Stomach smooth muscle (tissue), 2 donors: ENCODE data around the gene ANAPC10.
"Not testable (repeated sequence)": the region's sequence is repeated elsewhere in the genome, so short reads cannot be mapped to it uniquely, and the experiment has no call there.

Source experiments
- H3K27ac ChIP-seq: one replicate; pipeline ENCODE4 v1.7.0; 2013; ENCODE audit warnings: mild to moderate bottlenecking, low read length, inconsistent platforms
- H3K27me3 ChIP-seq, 2 donors: one replicate each; pipeline ENCODE4 v1.7.0; 2013; ENCODE audit warnings: low read length in 2 of 2; ENCODE audit not compliant: insufficient read depth in 2 of 2, control insufficient read depth in 1 of 2
- H3K36me3 ChIP-seq, 2 donors: one replicate each; pipeline ENCODE4 v1.7.0; 2013; ENCODE audit warnings: low read length in 2 of 2; ENCODE audit not compliant: control insufficient read depth in 2 of 2, insufficient read depth in 2 of 2
- H3K4me1 ChIP-seq: one replicate; pipeline ENCODE4 v1.7.0; 2013; ENCODE audit warnings: low read length; ENCODE audit not compliant: control insufficient read depth, insufficient read depth
- H3K4me3 ChIP-seq, 2 donors: one replicate each; pipeline ENCODE4 v1.7.0; 2013; ENCODE audit warnings: low read length in 2 of 2
- H3K9ac ChIP-seq, 2 donors: one replicate each; pipeline ENCODE4 v1.7.0; 2013; ENCODE audit warnings: low read length in 2 of 2, mild to moderate bottlenecking in 1 of 2
- H3K9me3 ChIP-seq, 2 donors: one replicate each; pipeline ENCODE4 v1.7.0; 2013; ENCODE audit warnings: low read length in 2 of 2; ENCODE audit not compliant: control insufficient read depth in 2 of 2
- donor health status: healthy.
- donor health status: Pancreatic carcinoma.

Gene ANAPC10, protein sequence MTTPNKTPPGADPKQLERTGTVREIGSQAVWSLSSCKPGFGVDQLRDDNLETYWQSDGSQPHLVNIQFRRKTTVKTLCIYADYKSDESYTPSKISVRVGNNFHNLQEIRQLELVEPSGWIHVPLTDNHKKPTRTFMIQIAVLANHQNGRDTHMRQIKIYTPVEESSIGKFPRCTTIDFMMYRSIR

DNA sequence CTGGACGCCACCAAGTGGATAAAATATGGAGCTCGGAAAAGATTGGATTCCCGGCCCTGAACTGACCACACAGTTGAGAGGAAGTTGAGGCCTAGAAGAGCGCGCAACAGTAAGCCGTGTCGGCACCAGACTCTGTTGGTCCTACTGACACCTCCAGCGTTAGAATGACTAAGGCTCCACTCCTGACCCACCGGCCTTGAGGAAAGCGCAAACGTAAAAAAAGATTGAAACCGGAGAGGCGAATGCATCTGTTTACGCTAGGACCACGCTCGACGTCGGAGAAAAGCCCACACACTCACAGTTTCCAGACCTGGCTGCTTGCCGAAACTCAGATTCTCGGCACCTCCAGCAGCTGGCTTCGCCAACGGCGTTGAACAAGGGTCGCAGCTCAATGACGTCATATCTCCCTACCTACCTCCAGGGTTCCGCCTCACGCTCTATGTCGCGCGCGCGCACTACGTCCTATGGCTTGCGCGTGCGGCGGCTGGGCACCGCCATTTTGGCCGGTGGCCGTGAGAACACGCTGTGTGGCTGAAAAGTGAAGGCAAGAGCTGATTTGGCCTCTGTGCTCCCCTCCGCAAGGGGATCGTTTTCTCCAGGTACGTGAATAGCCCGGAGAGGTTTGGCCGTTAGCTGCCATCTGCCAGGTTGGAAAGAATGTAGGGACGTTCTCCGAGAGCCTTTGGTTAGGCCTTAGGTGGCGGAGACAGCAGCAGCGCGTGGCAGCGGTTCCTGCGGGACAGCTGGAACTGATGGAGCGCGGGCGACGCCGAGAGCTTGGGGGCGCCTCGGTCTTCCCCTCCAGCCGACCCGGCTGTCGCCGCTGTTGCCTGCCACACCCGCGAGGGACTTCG, at the start of gene ANAPC10, which contains the start of gene ABCE1:
Gene ANAPC10 (minus strand): TSS at position 376 of the 854 bp plus-strand sequence. CDS start 2,097 bp downstream, outside the sequence.
Gene ABCE1 (plus strand): TSS at position 491 of the 854 bp plus-strand sequence. CDS start 6,102 bp downstream, outside the sequence.
- Histone ChIP-seq H3K27me3 (no peaks in the 10 kb centered on the region), H3K4me3 (peak within 1 kb of the TSS; percentile 91 to 94), H3K4me1 (peaks cover 6% of the 10 kb centered on the region), H3K27ac (peak within 1 kb of the TSS; percentile 93), H3K36me3 (peaks cover 10 to 11% of the 10 kb centered on the region in 2 donors), H3K9me3 (peaks cover 0 to 4% of the 10 kb centered on the region in 2 donors), H3K9ac (peak within 1 kb of the TSS; percentile 91 to 98)

DNA sequence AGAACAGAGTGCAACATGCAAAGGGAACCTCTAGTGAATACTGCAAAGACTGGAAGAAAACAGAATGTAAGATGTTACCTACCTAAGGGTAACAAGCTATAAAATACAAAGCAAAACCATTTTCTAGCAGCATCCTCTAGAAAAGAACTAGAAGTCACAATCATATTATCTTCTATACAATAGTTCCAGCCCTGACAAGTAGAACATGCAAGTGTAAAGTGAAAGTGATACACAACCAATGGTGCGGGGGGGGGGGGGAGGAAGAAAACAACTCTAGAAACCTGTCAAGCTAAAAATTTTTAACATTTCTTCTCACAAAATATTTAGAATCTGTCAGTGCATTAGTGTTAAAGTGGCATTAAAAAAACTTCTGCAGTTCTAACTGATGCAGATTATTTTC, 38.2 kb upstream of the ANAPC10 start:
- H3K9me3 ChIP-seq, H3K4me1 ChIP-seq, H3K4me3 ChIP-seq, H3K27ac ChIP-seq, H3K9ac ChIP-seq, H3K27me3 ChIP-seq: not testable (repeated sequence)
- H3K36me3 ChIP-seq: peaks cover 14 to 21% of the 10 kb centered on the region in 2 donors

DNA sequence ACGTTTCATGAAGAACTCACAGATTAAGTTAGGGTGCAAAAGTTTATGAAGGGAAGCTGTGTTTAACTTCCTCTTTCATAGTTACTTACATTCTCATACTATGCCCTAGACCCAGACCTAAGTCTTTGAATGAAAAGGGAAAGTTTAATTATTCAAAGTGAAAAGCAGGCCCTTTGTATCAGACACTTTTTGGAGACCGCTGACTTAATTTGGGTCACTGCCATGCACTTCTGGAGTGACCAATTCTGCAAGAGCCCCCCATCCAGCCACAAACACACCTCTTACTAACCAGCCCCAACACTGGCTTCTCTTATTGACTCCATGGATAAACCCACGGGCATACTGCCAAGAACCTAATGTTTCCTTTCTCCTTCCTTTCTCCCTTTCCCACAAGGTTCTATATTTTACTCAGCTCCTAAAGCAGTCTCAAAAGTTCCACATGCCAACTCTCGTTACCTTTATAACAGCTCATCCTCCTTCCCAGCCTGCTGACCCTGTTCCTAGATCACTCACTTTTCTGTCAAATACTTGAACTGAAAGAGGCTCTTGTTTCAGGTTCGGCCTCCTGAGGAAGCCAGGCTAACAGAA, 34.6 kb upstream of the ANAPC10 start:
- H3K27ac ChIP-seq: no peak overlapping the region

DNA sequence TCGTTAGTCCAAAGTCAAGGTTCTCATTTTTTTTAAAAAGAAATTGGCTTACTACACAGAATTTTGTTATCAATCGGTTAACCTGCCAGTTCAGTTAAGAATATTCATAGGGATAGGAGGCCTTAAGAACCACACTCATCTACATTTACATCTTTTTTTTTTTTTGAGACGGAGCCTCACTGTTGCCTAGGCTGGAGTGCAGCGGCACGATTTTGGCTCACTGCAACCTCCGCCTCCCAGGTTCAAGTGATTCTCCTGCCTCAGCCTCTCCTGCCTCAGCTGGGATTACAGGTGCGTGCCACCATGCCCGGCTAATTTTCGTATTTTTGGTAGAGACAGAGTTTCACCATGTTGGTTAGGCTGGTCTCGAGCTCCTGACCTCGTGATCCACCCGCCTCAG, 33.9 kb upstream of the ANAPC10 start:
- Histone ChIP-seq H3K4me3 (no peak overlapping the region), H3K9me3 (no peaks in the 10 kb centered on the region), H3K27me3 (no peaks in the 10 kb centered on the region), H3K9ac (no peak overlapping the region), H3K4me1 (no peaks in the 10 kb centered on the region), H3K36me3 (peaks cover 7 to 9% of the 10 kb centered on the region in 2 donors), H3K27ac (no peak overlapping the region)

More for the DNA sequence above, 34.6 kb upstream of the ANAPC10 start:
- no peaks in the 10 kb centered on the region for H3K4me1 ChIP-seq
- no peaks in the 10 kb centered on the region for H3K27me3 ChIP-seq
- H3K4me3 ChIP-seq: no peak overlapping the region
- peaks cover 7 to 9% of the 10 kb centered on the region in 2 donors for H3K36me3 ChIP-seq
- no peaks in the 10 kb centered on the region for H3K9me3 ChIP-seq
- H3K9ac ChIP-seq: no peak overlapping the region

DNA sequence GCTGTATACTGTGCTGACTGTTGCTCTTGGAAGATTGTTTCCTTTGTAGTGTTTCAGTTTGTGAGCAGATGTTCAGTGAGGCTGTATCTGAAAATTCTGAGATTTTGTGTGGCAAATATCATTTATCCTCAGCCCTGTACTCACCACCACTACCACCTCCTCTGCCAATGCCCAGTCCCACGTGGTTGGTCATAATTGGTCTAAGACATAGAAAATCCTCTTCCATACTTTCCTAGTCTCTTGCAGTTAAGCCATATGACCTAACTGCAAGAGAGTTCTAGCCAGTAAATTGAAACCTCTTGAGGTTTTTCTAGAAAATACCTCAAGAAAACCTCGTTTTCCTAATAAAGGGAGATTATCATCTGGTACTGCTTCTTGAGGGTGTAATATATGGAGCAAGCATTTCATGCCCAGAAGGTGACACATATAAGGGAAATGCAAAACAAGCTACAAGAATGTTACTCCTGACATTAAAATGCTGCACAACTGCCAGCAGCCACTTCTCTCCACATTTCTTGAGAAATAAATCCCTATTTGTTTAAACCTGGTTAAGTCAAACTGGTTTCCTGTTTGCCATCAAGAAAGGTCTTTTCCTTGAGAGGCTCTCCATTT, 32.9 kb upstream of the ANAPC10 start:
- H3K4me3 ChIP-seq: no peak overlapping the region
- no peaks in the 10 kb centered on the region for H3K9me3 ChIP-seq
- H3K4me1 ChIP-seq: no peaks in the 10 kb centered on the region
- H3K27me3 ChIP-seq: no peaks in the 10 kb centered on the region
- H3K36me3 ChIP-seq: peaks cover 13 to 17% of the 10 kb centered on the region in 2 donors
- no peak overlapping the region for H3K27ac ChIP-seq
- no peak overlapping the region for H3K9ac ChIP-seq

GRCh38 chr4:145130130-145130529, 32.1 kb upstream of the ANAPC10 start:
- H3K27me3 ChIP-seq: no peaks in the 10 kb centered on the region
- H3K4me1 ChIP-seq: no peaks in the 10 kb centered on the region
- H3K4me3 ChIP-seq: no peak overlapping the region
- peaks cover 13 to 21% of the 10 kb centered on the region in 2 donors for H3K36me3 ChIP-seq
- H3K9me3 ChIP-seq: no peaks in the 10 kb centered on the region
- H3K27ac ChIP-seq: no peak overlapping the region
- H3K9ac ChIP-seq: no peak overlapping the region

- H3K36me3 ChIP-seq: peaks cover 23 to 46% of the 10 kb centered on the region in 2 donors
Observed at GRCh38 chr4:145125396-145125795, 27.4 kb upstream of the ANAPC10 start.

DNA sequence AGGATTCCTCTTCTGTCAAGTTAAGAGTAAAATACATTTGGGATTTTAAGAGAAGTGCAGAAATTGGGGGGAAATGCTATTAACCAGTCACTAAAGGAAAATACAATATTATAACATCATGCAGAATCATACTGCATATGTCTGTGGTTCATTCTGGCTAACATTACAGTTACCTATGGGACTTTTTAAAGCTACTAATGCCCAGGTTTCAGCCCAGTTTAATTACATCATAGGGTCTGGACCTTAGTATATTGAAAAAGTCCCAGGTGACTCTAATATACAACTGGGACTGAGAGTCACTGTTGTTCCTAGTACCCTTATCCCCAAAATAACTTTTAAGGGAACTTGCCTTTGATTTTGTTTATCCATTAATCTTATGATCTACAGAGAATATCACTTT, 10.1 kb upstream of the ANAPC10 start:
- no peak overlapping the region for H3K27ac ChIP-seq
- H3K36me3 ChIP-seq: peaks cover 22 to 53% of the 10 kb centered on the region in 2 donors
- H3K9me3 ChIP-seq: no peaks in the 10 kb centered on the region
- H3K4me1 ChIP-seq: no peaks in the 10 kb centered on the region
- H3K9ac ChIP-seq: no peak overlapping the region
- H3K4me3 ChIP-seq: no peak overlapping the region
- no peaks in the 10 kb centered on the region for H3K27me3 ChIP-seq

More at GRCh38 chr4:145125396-145125795, 27.4 kb upstream of the ANAPC10 start:
- H3K4me1 ChIP-seq: no peaks in the 10 kb centered on the region
- no peak overlapping the region for H3K4me3 ChIP-seq
- H3K9me3 ChIP-seq: no peaks in the 10 kb centered on the region
- no peak overlapping the region for H3K9ac ChIP-seq
- no peaks in the 10 kb centered on the region for H3K27me3 ChIP-seq
- H3K27ac ChIP-seq: no peak overlapping the region

DNA sequence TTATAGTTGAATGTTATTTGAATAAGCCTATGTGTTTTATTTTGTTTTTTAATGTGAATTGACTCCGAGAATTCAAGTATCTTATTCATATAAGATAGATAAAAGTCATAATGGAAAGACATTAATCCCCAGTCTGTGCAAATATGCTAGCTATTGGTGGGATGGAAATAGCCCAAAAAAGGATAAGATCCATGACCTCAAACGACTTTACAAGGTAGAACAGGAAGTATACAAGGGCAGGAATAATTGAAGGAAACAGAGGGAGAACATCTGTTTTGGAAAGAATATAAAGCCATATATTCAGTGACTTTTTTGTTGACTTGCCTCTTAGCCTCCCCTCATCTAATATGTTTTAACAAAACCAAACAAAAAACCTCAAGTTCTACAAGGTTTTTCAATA, 9.1 kb upstream of the ANAPC10 start:
- Histone ChIP-seq H3K9ac (no peak overlapping the region), H3K9me3 (no peaks in the 10 kb centered on the region), H3K27ac (no peak overlapping the region), H3K36me3 (peaks cover 17 to 43% of the 10 kb centered on the region in 2 donors), H3K4me1 (no peaks in the 10 kb centered on the region), H3K27me3 (no peaks in the 10 kb centered on the region), H3K4me3 (no peak overlapping the region)

GRCh38 chr4:145103496-145103895, 5.5 kb upstream of the ANAPC10 start:
- H3K36me3 ChIP-seq: peaks cover 8 to 23% of the 10 kb centered on the region in 2 donors
- H3K4me3 ChIP-seq: no peak overlapping the region
- no peaks in the 10 kb centered on the region for H3K27me3 ChIP-seq
- no peak overlapping the region for H3K27ac ChIP-seq
- no peak overlapping the region for H3K9ac ChIP-seq
- no peaks in the 10 kb centered on the region for H3K4me1 ChIP-seq
- H3K9me3 ChIP-seq: no peaks in the 10 kb centered on the region
